Measurements from ENCODE around the gene LANCL3. TPM values are rescaled to one million over a fixed set of nuclear protein-coding genes. Genes with fewer than 3 reads are reported as not detected.
A peak's percentile ranks its signal among the peaks of the same experiment; 100 is the strongest.

LANCL3 gene
- total RNA-seq, 3 donors from 2014 or later: 4.3 to 6.9 (median 6.5) TPM

GRCh38 chrX:37667141-37667540, 95.7 kb downstream of the LANCL3 start:
- no peak for TF ChIP-seq CTCF (IDR thresholded peaks at IDR 0.05)
- DNase-seq (no peak), ATAC-seq (no peak)
- intact Hi-C loops (cut with DNase I, micrococcal nuclease): no loop called here
- Histone ChIP-seq H3K9me3 (no peaks in the 10 kb centered on the region), H3K4me3 (no peak overlapping the region), H3K36me3 (ENCODE audit: low read depth) (no peaks in the 10 kb centered on the region), H3K4me1 (ENCODE audit: low read depth) (no peaks in the 10 kb centered on the region)

GRCh38 chrX:37672563-37672962, 101.1 kb downstream of the LANCL3 start:
- TF ChIP-seq CTCF (IDR thresholded peaks at IDR 0.05): no peak
- H3K4me3 ChIP-seq: no peak overlapping the region
- intact Hi-C loops (cut with DNase I, micrococcal nuclease): no loop called here
- ATAC-seq (peak; percentile 56), DNase-seq (peak in 1 of 3 donors; percentile 17)
- no peaks in the 10 kb centered on the region for H3K4me1 ChIP-seq (ENCODE audit: low read depth)
- no peaks in the 10 kb centered on the region for H3K36me3 ChIP-seq (ENCODE audit: low read depth)
- H3K9me3 ChIP-seq: no peaks in the 10 kb centered on the region

- Histone ChIP-seq H3K4me3 (no peak overlapping the region), H3K36me3 (ENCODE audit: low read depth) (no peaks in the 10 kb centered on the region), H3K9me3 (no peaks in the 10 kb centered on the region), H3K4me1 (ENCODE audit: low read depth) (peaks cover 4% of the 10 kb centered on the region)
- intact Hi-C loops (cut with DNase I, micrococcal nuclease): no loop called here
- TF ChIP-seq CTCF (IDR thresholded peaks at IDR 0.05): no peak
- no peak for DNase-seq
- no peak for ATAC-seq
Observed at GRCh38 chrX:37676811-37677210, 105.3 kb downstream of the LANCL3 start.

- H3K36me3 ChIP-seq (ENCODE audit: low read depth): no peaks in the 10 kb centered on the region
- DNase-seq: no peak
- intact Hi-C loops (cut with DNase I, micrococcal nuclease): no loop called here
- peak; percentile 59 for ATAC-seq
- H3K4me3 ChIP-seq: no peak overlapping the region
- no peaks in the 10 kb centered on the region for H3K9me3 ChIP-seq
- peaks cover 4% of the 10 kb centered on the region for H3K4me1 ChIP-seq (ENCODE audit: low read depth)
- TF ChIP-seq CTCF (IDR thresholded peaks at IDR 0.05): no peak
Observed at GRCh38 chrX:37677243-37677642, 105.8 kb downstream of the LANCL3 start.

- Histone ChIP-seq H3K4me1 (ENCODE audit: low read depth) (peaks cover 4% of the 10 kb centered on the region), H3K9me3 (no peaks in the 10 kb centered on the region), H3K36me3 (ENCODE audit: low read depth) (no peaks in the 10 kb centered on the region), H3K4me3 (no peak overlapping the region)
- no peak for TF ChIP-seq CTCF (IDR thresholded peaks at IDR 0.05)
- intact Hi-C loops (cut with DNase I, micrococcal nuclease): no loop called here
- ATAC-seq (no peak), DNase-seq (no peak)
Observed at GRCh38 chrX:37677765-37678164, 106.3 kb downstream of the LANCL3 start.

GRCh38 chrX:37678574-37678973, 107.1 kb downstream of the LANCL3 start:
- TF ChIP-seq CTCF (IDR thresholded peaks at IDR 0.05): no peak
- intact Hi-C loops (cut with DNase I, micrococcal nuclease): no loop called here
- ATAC-seq (peak; percentile 47), DNase-seq (no peak)
- Histone ChIP-seq H3K36me3 (ENCODE audit: low read depth) (no peaks in the 10 kb centered on the region), H3K4me1 (ENCODE audit: low read depth) (peaks cover 4% of the 10 kb centered on the region), H3K4me3 (no peak overlapping the region), H3K9me3 (no peaks in the 10 kb centered on the region)
